SK-N-MC (cell line): ENCODE data around the gene MUC7.

Experiments
- EZH2 ChIP-seq: fragments of 200-600 bp; sonication (generic); IDR thresholded peaks from one replicate; pipeline ENCODE4 v1.6.1; 2017; ENCODE audit warnings: antibody characterized with exemption
- POLR2AphosphoS5 ChIP-seq: IDR thresholded peaks from 2 replicates; pipeline ENCODE4 v1.6.1; 2012; ENCODE audit warnings: mild to moderate bottlenecking, low read depth, low read length, borderline replicate concordance

GRCh38 chr4:70488748-70489147 lies 16.8 kb downstream of the MUC7 start:
- no peak for TF ChIP-seq EZH2
- no peak for TF ChIP-seq POLR2AphosphoS5
